ENCODE data around the gene PTPRK.

GRCh38 chr6:128073389-128073788 lies 447.0 kb downstream of the PTPRK start:
- no peak for TF ChIP-seq CTCF (conservative IDR thresholded peaks at IDR 0.05; ENCODE audit: low read depth, low read length)
- TF ChIP-seq EZH2 (IDR thresholded peaks at IDR 0.05; ENCODE audit: low read length, unreplicated experiment) = no peak

Data from PC-3 (cell line).